Heart right ventricle (tissue), 16 donors: Measurements from ENCODE around the gene PCMTD2. TPM values are rescaled to one million over a fixed set of nuclear protein-coding genes. Genes with fewer than 3 reads are reported as not detected.
"Not testable (repeated sequence)": the region's sequence is repeated elsewhere in the genome, so short reads cannot be mapped to it uniquely, and the experiment has no call there.

ENCODE experiments used
- ATAC-seq, 8 donors: fragments of 200-7000 bp; cut with Tn5 transposase; one replicate each; pipeline ENCODE4 v1.9.1; 2020; ENCODE audit warnings: mild to moderate bottlenecking in 8 of 8, moderate library complexity in 8 of 8, moderate number of reproducible peaks in 1 of 8
- DNase-seq, 2 donors: peaks; one replicate each; pipeline ENCODE4 v3.0.0-alpha.2; 2020
- H3K27ac ChIP-seq, 10 donors: fragments of 200-600 bp; sonication (generic) in 2 of 10; one replicate each; pipeline versions ENCODE4 v1.5.0 to v1.8.0; 2020 to 2022; ENCODE audit warnings: mild to moderate bottlenecking in 3 of 10
- H3K27me3 ChIP-seq, 7 donors: fragments of 200-600 bp; one replicate each; pipeline ENCODE4 v1.8.0; 2021 to 2022; ENCODE audit warnings: mild to moderate bottlenecking in 2 of 7
- H3K36me3 ChIP-seq, 9 donors: fragments of 200-600 bp; sonication (generic) in 1 of 9; one replicate each; pipeline versions ENCODE4 v1.5.0 to v1.8.0; 2020 to 2022; ENCODE audit warnings: mild to moderate bottlenecking in 2 of 9
- H3K4me1 ChIP-seq, 9 donors: fragments of 200-600 bp; sonication (generic) in 1 of 9; one replicate each; pipeline versions ENCODE4 v1.5.0 to v1.8.0; 2020 to 2022; ENCODE audit warnings: mild to moderate bottlenecking in 4 of 9
- H3K4me3 ChIP-seq, 10 donors: fragments of 200-600 bp; sonication (generic) in 2 of 10; one replicate each; pipeline versions ENCODE4 v1.5.0 to v1.8.0; 2020 to 2022; ENCODE audit warnings: mild to moderate bottlenecking in 7 of 10, moderate library complexity in 2 of 10
- H3K9me3 ChIP-seq, 11 donors: fragments of 200-600 bp in 10 of 11; sonication (generic) in 2 of 11; one replicate each; pipeline versions ENCODE4 v1.5.0 to v1.8.0; 2013 to 2022; ENCODE audit warnings: mild to moderate bottlenecking in 2 of 11, control low read depth in 1 of 11, moderate library complexity in 1 of 11
- CTCF ChIP-seq, 9 donors: fragments of 200-600 bp; sonication (generic) in 2 of 9; IDR thresholded peaks; one replicate each; pipeline versions ENCODE4 v1.5.0 to v1.8.0; 2021 to 2022; ENCODE audit warnings: antibody characterized with exemption in 9 of 9, mild to moderate bottlenecking in 5 of 9, moderate library complexity in 1 of 9
- whole genome bisulfite sequencing, 2 donors: extraction: QIAGEN DNeasy Blood & Tissue Kit; methylation state at CpG; one replicate each; pipeline ENCODE4 v1.1.7; 2013; ENCODE audit warnings: inconsistent platforms in 1 of 2; 5-methylcytosine and 5-hydroxymethylcytosine counted together
- intact Hi-C, 10 donors: fragments of 100-400 bp; cut with DNase I; formaldehyde crosslinking; loops; one replicate each; pipeline versions ENCODE4 v1.11.1 to v1.14.2; 2022
- polyA plus RNA-seq, 2 donors: library from polyadenylated mRNA; stranded (reverse); fragments of 200-250 nt; gene quantifications; one replicate each; pipeline ENCODE4 v1.2.3, GENCODE V29; 2013
- total RNA-seq, 10 donors: library from RNA; stranded (reverse); fragmentation: NEBNext Ultra II Directional in 3 of 10; extraction: Animal tissue kit (Norgen Biotek cat#: 25700) in 3 of 10; gene quantifications; one replicate each; pipeline versions ENCODE4 v1.2.1 to v1.2.4, GENCODE V29; 2021 to 2023
- donor health status: Arrhythmogenic right ventricular cardiomyopathy.
- donor health status: ischemic (EF 13 %, LVEDD 7.1; RV severe dilation, severe dysfunction).
- donor health status: healthy with polysubstance abuse.
- donor health status: DM: no; HTN: yes; CAD: no.
- donor health status: DM: no; HTN: no; CAD: no.
- donor health status: ischemic (EF 25% LVEDD 6.9; RV normal size, moderate dysfunction).
- donor health status: ischemic (EF 25% LVEDD 5.7; RV mildly dilated, moderate dysfunction).
- donor health status: healthy.
- donor health status: DM: yes; HTN: yes; CAD: no.
- donor health status: Ischemic cardiomyopathy.
- donor health status: ischemic (EF 35%, LVEDD 5.7; RV mildly dilated, moderate dysfunction).
- donor health status: nonischemic (EF 11% LVEDD 7.7; RV severe dilation, severe dysfunction).
- donor health status: DM: yes; HTN: yes; CAD: no.
- donor health status: PGD.
- donor health status: ischemic (EF 29% LVEDD 5.4; RV normal size, mild dysfunction).
- donor health status: nonischemic (EF 23%, LVEDD 6.1; RV moderate dilation, normal function).

PCMTD2 gene
- total and polyA plus RNA-seq, 12 donors = 11.7 to 83.5 (median 67.9) TPM

DNA sequence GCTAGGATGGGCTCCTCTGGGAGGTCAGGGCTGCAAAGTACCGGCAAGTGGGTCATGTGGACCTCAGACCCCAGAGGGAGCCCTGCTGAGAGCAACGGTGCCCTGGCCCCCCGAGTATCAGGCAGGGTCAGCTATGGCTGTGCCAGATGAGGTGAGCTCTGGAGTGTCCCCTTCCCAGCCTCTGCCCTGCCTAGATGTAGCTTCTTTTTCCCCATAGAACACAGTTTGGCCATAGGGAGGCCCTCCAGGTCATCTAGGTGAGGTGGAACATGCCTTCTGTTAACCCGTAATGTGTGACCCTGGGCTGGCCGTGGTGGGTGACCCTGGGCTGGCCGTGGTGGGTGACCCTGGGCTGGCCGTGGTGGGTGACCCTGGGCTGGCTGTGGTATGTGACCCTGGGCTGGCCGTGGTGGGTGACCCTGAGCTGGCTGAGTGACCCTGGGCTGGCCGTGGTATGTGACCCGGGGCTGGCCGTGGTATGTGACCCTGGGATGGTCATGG, 21.2 kb upstream of the PCMTD2 start:
- no peak for TF ChIP-seq CTCF (IDR thresholded peaks at IDR 0.05)
- intact Hi-C loops = no loop called here
- H3K27ac ChIP-seq = peak overlapping the region in 6 of 10 donors; percentile 35 to 80 (median 56)
- H3K4me1 ChIP-seq = peaks cover 0 to 27% (median 7%) of the 10 kb centered on the region in 9 donors
- 88 to 91% methylated on average over 11 of the region's 11 CpGs for WGBS, 2 donors
- no peaks in the 10 kb centered on the region for H3K27me3 ChIP-seq
- no peak overlapping the region for H3K4me3 ChIP-seq
- ATAC-seq = peak in 2 of 8 donors; percentile 26 to 39
- H3K9me3 ChIP-seq = no peaks in the 10 kb centered on the region
- H3K36me3 ChIP-seq = no peaks in the 10 kb centered on the region
- DNase-seq = no peak

DNA sequence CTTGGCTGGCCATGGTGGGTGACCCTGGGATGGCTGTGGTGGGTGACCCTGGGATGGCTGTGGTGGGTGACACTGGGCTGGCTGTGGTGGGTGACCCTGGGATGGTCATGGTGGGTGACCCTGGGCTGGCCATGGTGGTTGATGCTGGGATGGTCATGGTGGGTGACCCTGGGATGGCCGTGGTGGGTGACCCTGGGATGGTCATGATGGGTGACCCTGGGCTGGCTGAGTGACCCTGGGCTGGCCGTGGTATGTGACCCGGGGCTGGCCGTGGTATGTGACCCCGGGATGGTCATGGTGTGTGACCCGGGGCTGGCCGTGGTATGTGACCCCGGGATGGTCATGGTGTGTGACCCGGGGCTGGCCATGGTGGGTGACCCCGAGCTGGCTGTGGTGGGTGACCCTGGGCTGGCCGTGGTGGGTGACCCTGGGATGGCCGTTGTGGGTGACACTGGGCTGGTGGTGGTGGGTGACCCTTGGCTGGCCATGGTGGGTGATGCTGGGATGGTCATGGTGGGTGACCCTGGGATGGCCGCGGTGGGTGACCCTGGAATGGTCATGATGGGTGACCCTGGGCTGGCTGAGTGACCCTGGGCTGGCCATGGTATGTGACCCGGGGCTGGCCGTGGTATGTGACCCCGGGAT, 20.5 kb upstream of the PCMTD2 start:
- H3K9me3 ChIP-seq, H3K27me3 ChIP-seq, H3K27ac ChIP-seq, H3K4me3 ChIP-seq, intact Hi-C loops, DNase-seq, ATAC-seq, H3K36me3 ChIP-seq: not testable (repeated sequence)
- 96 to 97% methylated on average over 11 to 17 of the region's 17 CpGs for WGBS, 2 donors
- peaks cover 0 to 27% (median 7%) of the 10 kb centered on the region in 9 donors for H3K4me1 ChIP-seq

DNA sequence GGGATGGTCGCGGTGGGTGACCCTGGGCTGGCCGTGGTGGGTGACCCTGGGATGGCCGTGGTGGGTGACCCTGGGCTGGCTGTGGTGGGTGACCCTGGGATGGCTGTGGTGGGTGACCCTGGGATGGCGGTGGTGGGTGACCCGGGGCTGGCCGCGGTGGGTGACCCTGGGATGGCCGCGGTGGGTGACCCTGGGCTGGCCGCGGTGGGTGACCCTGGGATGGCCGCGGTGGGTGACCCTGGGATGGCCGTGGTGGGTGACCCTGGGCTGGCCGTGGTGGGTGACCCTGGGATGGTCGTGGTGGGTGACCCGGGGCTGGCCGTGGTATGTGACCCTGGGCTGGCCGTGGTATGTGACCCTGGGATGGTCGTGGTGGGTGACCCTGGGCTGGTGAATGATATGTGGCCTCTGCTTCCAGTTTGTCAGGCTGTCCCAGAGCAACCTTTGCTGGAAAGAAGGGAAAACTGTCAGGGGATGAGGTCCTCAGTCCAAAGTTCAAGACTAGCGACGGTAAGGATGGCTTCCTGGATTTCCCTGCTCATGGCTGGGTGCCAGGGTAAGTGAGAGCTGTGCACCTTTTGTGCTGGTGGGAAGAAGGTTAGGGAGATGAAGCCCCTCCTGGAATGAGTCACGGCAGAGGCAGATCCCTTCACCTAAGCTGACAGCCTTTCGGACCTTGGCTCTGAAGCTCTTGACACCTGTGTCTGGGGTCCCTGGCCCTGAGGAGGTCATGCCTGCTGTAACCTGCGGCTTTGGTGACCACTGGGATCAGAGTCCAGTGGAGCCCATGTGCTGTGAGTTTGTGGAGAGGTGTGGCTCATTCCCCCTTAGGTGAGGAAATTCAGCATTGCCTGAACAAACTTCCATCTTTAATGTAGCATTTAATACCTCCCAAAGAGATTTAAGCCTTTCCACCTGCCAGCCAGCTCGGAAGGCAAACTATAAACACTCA, 19.1 kb upstream of the PCMTD2 start:
- no peaks in the 10 kb centered on the region for H3K27me3 ChIP-seq
- H3K4me1 ChIP-seq = peaks cover 0 to 27% (median 7%) of the 10 kb centered on the region in 9 donors
- no peak for TF ChIP-seq CTCF (IDR thresholded peaks at IDR 0.05)
- WGBS, 2 donors = 89 to 96% methylated on average over 22 to 26 of the region's 27 CpGs
- ATAC-seq (no peak), DNase-seq (no peak)
- H3K36me3 ChIP-seq = no peaks in the 10 kb centered on the region
- intact Hi-C loops = no loop called here
- no peaks in the 10 kb centered on the region for H3K9me3 ChIP-seq
- H3K27ac ChIP-seq = no peak overlapping the region
- no peak overlapping the region for H3K4me3 ChIP-seq

- H3K36me3 ChIP-seq = no peaks in the 10 kb centered on the region
- TF ChIP-seq CTCF (IDR thresholded peaks at IDR 0.05) = no peak
- no peak overlapping the region for H3K27ac ChIP-seq
- ATAC-seq (no peak), DNase-seq (no peak)
- H3K9me3 ChIP-seq = no peaks in the 10 kb centered on the region
- H3K27me3 ChIP-seq = no peaks in the 10 kb centered on the region
- WGBS, 2 donors = 89 to 92% methylated on average over 17 of the region's 17 CpGs
- intact Hi-C loops = no loop called here
- H3K4me1 ChIP-seq = peaks cover 0 to 25% (median 7%) of the 10 kb centered on the region in 9 donors
- no peak overlapping the region for H3K4me3 ChIP-seq
These were observed 18.2 kb upstream of the PCMTD2 start for GRCh38 chr20:64237316-64237715.
